AG04450 (cell line): ENCODE results near the gene CLDN9. TPM values are rescaled to one million over a fixed set of nuclear protein-coding genes. Genes with fewer than 3 reads are reported as not detected.

Experiments
- CTCF ChIA-PET: fragments of 300-600, 350-600 bp; formaldehyde crosslinking; extraction: SDS; loops from one replicate; lab custom pipeline; 2022; ENCODE audit warnings: antibody characterized with exemption, inconsistent platforms; lab: Charles Lee
- POLR2A ChIA-PET: fragments of 350-600 bp; formaldehyde crosslinking; extraction: SDS; loops from one replicate; lab custom pipeline; 2021; ENCODE audit warnings: antibody characterized with exemption, inconsistent platforms; lab: Yijun Ruan, JAX
- DNase-seq: peaks from one replicate; pipeline ENCODE4 v3.0.0-alpha.2; 2011; ENCODE audit warnings: low read depth, low spot score
- H3K27ac ChIP-seq: one replicate; pipeline ENCODE4 v1.5.1; 2012; ENCODE audit warnings: low read depth, low read length, control low read depth
- H3K27me3 ChIP-seq: one replicate; pipeline ENCODE4 v1.6.0; 2012; ENCODE audit warnings: low read length; ENCODE audit not compliant: control insufficient read depth, insufficient read depth
- H3K4me3 ChIP-seq: 2 replicates; pipeline ENCODE4 v1.5.1; 2011; ENCODE audit warnings: mild to moderate bottlenecking, low read depth, low read length, control low read depth
- H3K9me3 ChIP-seq: 2 replicates; pipeline ENCODE4 v1.5.1; 2012; ENCODE audit warnings: low read length; ENCODE audit not compliant: control insufficient read depth, insufficient read depth
- CTCF ChIP-seq: IDR thresholded peaks from 2 replicates; pipeline ENCODE4 v1.5.1; 2011; ENCODE audit warnings: low read depth, low read length, control low read depth, inconsistent platforms
- polyA plus RNA-seq: library from polyadenylated mRNA; depleted of rRNA; stranded (reverse); fragments of >200 nt; gene quantifications from 2 replicates; pipeline ENCODE4 v1.2.3, GENCODE V29; 2011

The CLDN9 gene
- polyA plus RNA-seq, 1 experiment, result not detected

GRCh38 chr16:3026003-3026378 is 13.3 kb downstream of the CLDN9 start:
- H3K27ac ChIP-seq, result no peak overlapping the region
- ChIA-PET POLR2A (no interaction called here), CTCF (interaction anchor here (1.2 to 1.3 kb wide), 2 partner anchors 9 to 104 kb away, joined by 3 to 4 read pairs; no protein-coding TSS in a partner anchor)
- H3K9me3 ChIP-seq, result no peaks in the 10 kb centered on the region; the same call in 1 of the 2 replicates
- DNase-seq, result no peak
- H3K4me3 ChIP-seq, result no peak overlapping the region
- no peak for TF ChIP-seq CTCF
- peaks cover 22% of the 10 kb centered on the region for H3K27me3 ChIP-seq

GRCh38 chr16:3026609-3027488 is 14.1 kb downstream of the CLDN9 start:
- no peak for TF ChIP-seq CTCF
- ChIA-PET CTCF (interaction anchor here (0.7 to 1.6 kb wide), 4 partner anchors 8 to 147 kb away, joined by 3 to 6 read pairs (median 4); no protein-coding TSS in a partner anchor), POLR2A (no interaction called here)
- no peak for DNase-seq
- H3K27me3 ChIP-seq, result peaks cover 22% of the 10 kb centered on the region
- H3K9me3 ChIP-seq, result no peaks in the 10 kb centered on the region; the same call in 1 of the 2 replicates
- H3K4me3 ChIP-seq, result no peak overlapping the region
- no peak overlapping the region for H3K27ac ChIP-seq

GRCh38 chr16:3027489-3027795 is 14.7 kb downstream of the CLDN9 start:
- ChIA-PET CTCF (interaction anchor here (0.6 to 2.2 kb wide), 8 partner anchors 11 to 148 kb away, joined by 3 to 12 read pairs (median 4); no protein-coding TSS in a partner anchor), POLR2A (no interaction called here)
- H3K9me3 ChIP-seq, result no peaks in the 10 kb centered on the region; the same call in 1 of the 2 replicates
- H3K4me3 ChIP-seq, result no peak overlapping the region
- no peak for TF ChIP-seq CTCF
- DNase-seq, result no peak
- no peak overlapping the region for H3K27ac ChIP-seq
- peaks cover 26% of the 10 kb centered on the region for H3K27me3 ChIP-seq

- H3K27ac ChIP-seq, result no peak overlapping the region
- no peak for DNase-seq
- peaks cover 32% of the 10 kb centered on the region for H3K27me3 ChIP-seq
- ChIA-PET CTCF (interaction anchor here (0.6 to 2.2 kb wide), 14 partner anchors 11 to 1506 kb away, joined by 3 to 12 read pairs (median 4); no protein-coding TSS in a partner anchor), POLR2A (interaction anchor here (0.5 to 1.9 kb wide), 3 partner anchors 8 to 1425 kb away, joined by 3 to 10 read pairs (median 5); partner anchors contain the start of gene TNFRSF12A)
- no peaks in the 10 kb centered on the region; the same call in 1 of the 2 replicates for H3K9me3 ChIP-seq
- peak; percentile 62 for TF ChIP-seq CTCF
- H3K4me3 ChIP-seq, result no peak overlapping the region
Measured at GRCh38 chr16:3027983-3028715, 15.4 kb downstream of the CLDN9 start.
